DND-41 (cell line): ENCODE data around the gene TGM4.

Experiments
- ATAC-seq: fragments of 200-7000 bp; cut with Tn5 transposase; 3 replicates; pipeline ENCODE4 v1.9.1; 2021; ENCODE audit warnings: low read depth; ENCODE audit not compliant: insufficient read depth
- DNase-seq: peaks from one replicate; pipeline ENCODE4 v3.0.0-alpha.2; 2020
- H2AFZ ChIP-seq: 2 replicates; pipeline ENCODE4 v1.6.0; 2012; ENCODE audit warnings: low read depth, low read length
- H3K27ac ChIP-seq: 2 replicates; pipeline ENCODE4 v1.5.1; 2012; ENCODE audit warnings: low read length, inconsistent platforms
- H3K27me3 ChIP-seq: fragments of 200-600 bp; sonication (generic); 2 replicates; pipeline ENCODE4 v1.6.0; 2012; ENCODE audit warnings: low read length, mild to moderate bottlenecking, inconsistent platforms; ENCODE audit not compliant: insufficient read depth, poor library complexity
- H3K36me3 ChIP-seq: 2 replicates; pipeline ENCODE4 v1.5.1; 2012; ENCODE audit warnings: low read length, inconsistent platforms; ENCODE audit not compliant: insufficient read depth
- H3K4me1 ChIP-seq: 2 replicates; pipeline ENCODE4 v1.5.1; 2012; ENCODE audit warnings: mild to moderate bottlenecking, low read length; ENCODE audit not compliant: insufficient read depth
- H3K4me2 ChIP-seq: 2 replicates; pipeline ENCODE4 v1.6.0; 2012; ENCODE audit warnings: mild to moderate bottlenecking, moderate library complexity, low read length, inconsistent platforms; ENCODE audit not compliant: insufficient read depth
- H3K4me3 ChIP-seq, 2 experiments: fragments of 200-600 bp in 1 of 2; shearing (Covaris generic) in 1 of 2; 2 replicates each; pipeline ENCODE4 v1.5.1; 2012 to 2016; ENCODE audit warnings: inconsistent platforms in 2 of 2, low read length in 2 of 2, mild to moderate bottlenecking in 2 of 2, low read depth in 1 of 2, moderate library complexity in 1 of 2
- H3K79me2 ChIP-seq: 2 replicates; pipeline ENCODE4 v1.6.0; 2012; ENCODE audit warnings: low read length, inconsistent platforms; ENCODE audit not compliant: insufficient read depth
- H3K9ac ChIP-seq: 2 replicates; pipeline ENCODE4 v1.6.0; 2012; ENCODE audit warnings: low read depth, mild to moderate bottlenecking, inconsistent platforms, low read length, moderate library complexity
- H3K9me3 ChIP-seq: 2 replicates; pipeline ENCODE4 v1.5.1; 2012; ENCODE audit warnings: low read length, moderate library complexity, mild to moderate bottlenecking, inconsistent platforms; ENCODE audit not compliant: insufficient read depth, severe bottlenecking
- H4K20me1 ChIP-seq: 2 replicates; pipeline ENCODE4 v1.6.0; 2012; ENCODE audit warnings: low read length; ENCODE audit not compliant: insufficient read depth
- EZH2 ChIP-seq: IDR thresholded peaks from 3 replicates; pipeline ENCODE4 v1.6.1; 2012; ENCODE audit warnings: borderline replicate concordance, low read depth, mild to moderate bottlenecking, moderate library complexity, low read length, inconsistent platforms; ENCODE audit not compliant: severe bottlenecking
- TF ChIP-seq, protein P1 (sequence below): IDR thresholded peaks from 2 replicates; pipeline ENCODE4 v1.5.1; 2012; ENCODE audit warnings: borderline replicate concordance, low read length, moderate library complexity, mild to moderate bottlenecking; ENCODE audit not compliant: poor library complexity, severe bottlenecking; ENCODE audit errors: extremely low read depth

The TGM4 gene

DNA sequence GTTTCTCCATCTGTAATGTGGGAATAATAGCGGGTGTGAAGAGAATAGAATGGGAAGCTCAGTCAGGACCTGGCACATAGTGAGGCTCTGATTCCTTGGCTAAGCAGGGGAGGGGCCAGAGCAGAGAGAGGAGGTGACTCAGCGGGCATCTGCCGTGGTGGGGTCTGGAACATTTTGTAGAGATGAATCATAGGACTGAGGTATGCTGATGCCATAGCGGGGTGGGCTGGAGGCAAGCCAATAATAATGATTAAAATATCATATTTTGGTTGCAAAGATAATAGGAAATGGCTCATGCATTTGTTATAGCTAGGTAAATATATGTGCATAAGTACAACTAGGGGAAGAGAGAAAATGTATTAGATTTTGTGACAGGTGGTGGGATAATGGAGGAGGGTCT, 11.2 kb downstream of the TGM4 start:
- no peak for ATAC-seq
- H3K27me3 ChIP-seq = no peaks in the 10 kb centered on the region
- H3K4me2 ChIP-seq = no peak overlapping the region
- DNase-seq = no peak
- no peak overlapping the region for H3K27ac ChIP-seq
- no peaks in the 10 kb centered on the region for H4K20me1 ChIP-seq
- H3K79me2 ChIP-seq = no peaks in the 10 kb centered on the region
- no peak overlapping the region for H3K4me3 ChIP-seq
- H3K4me1 ChIP-seq = no peaks in the 10 kb centered on the region
- H3K9me3 ChIP-seq = no peaks in the 10 kb centered on the region
- no peak for TF ChIP-seq EZH2
- TF ChIP-seq, protein P1, sequence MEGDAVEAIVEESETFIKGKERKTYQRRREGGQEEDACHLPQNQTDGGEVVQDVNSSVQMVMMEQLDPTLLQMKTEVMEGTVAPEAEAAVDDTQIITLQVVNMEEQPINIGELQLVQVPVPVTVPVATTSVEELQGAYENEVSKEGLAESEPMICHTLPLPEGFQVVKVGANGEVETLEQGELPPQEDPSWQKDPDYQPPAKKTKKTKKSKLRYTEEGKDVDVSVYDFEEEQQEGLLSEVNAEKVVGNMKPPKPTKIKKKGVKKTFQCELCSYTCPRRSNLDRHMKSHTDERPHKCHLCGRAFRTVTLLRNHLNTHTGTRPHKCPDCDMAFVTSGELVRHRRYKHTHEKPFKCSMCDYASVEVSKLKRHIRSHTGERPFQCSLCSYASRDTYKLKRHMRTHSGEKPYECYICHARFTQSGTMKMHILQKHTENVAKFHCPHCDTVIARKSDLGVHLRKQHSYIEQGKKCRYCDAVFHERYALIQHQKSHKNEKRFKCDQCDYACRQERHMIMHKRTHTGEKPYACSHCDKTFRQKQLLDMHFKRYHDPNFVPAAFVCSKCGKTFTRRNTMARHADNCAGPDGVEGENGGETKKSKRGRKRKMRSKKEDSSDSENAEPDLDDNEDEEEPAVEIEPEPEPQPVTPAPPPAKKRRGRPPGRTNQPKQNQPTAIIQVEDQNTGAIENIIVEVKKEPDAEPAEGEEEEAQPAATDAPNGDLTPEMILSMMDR = no peak
- no peak overlapping the region for H2AFZ ChIP-seq
- H3K36me3 ChIP-seq = no peaks in the 10 kb centered on the region
- H3K9ac ChIP-seq = no peak overlapping the region

- DNase-seq (no peak), ATAC-seq (no peak)
- Histone ChIP-seq H3K4me3 (no peak overlapping the region), H3K9me3 (no peaks in the 10 kb centered on the region), H3K27ac (no peak overlapping the region), H4K20me1 (no peaks in the 10 kb centered on the region), H3K4me1 (no peaks in the 10 kb centered on the region), H3K9ac (no peak overlapping the region), H3K27me3 (no peaks in the 10 kb centered on the region), H3K36me3 (no peaks in the 10 kb centered on the region), H2AFZ (no peak overlapping the region), H3K4me2 (no peak overlapping the region), H3K79me2 (no peaks in the 10 kb centered on the region)
- TF ChIP-seq EZH2 = no peak
- TF ChIP-seq, protein P1 = no peak
These were observed 12.2 kb downstream of the TGM4 start for GRCh38 chr3:44886561-44886960.

DNA sequence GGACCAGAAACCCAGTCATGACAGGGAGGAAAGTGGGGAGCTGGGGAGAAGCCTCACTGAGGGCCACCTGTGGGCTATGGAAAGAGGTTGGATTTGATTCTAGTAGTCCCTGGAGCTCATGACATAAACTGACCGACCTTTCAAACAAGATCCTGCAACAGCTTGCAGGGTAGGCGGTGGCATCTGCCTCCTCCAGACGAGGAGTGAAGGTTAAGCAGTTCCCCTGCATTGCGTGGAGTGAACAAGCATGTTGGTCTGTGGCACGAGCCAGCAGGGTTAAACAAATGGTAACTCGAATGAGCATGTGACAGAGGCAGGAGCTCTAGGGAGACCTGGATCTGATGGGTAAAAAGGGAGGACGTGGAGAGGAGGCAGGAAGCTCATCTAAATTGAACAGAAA, 12.7 kb downstream of the TGM4 start:
- no peak for TF ChIP-seq EZH2
- TF ChIP-seq, protein P1 = no peak

DNA sequence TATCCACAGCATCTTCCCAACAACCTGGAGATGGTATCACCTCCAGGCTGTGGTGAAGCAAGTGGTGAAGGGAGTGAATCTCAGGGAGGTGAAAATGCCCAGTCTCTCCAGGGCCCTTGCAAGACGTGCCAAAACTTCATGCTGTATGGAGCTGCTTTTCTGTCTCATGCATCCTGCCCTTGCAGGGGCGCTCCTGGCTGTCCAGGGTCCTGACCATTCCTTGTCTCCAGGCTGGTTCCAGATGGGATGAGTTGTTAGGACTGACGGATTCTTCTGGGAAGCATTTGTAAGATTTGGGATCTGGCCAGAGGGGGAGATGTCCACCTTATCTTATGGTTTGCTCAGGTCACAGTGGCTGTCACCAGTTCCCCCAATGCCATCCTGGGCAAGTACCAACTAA, 15.8 kb downstream of the TGM4 start:
- no peak for ATAC-seq
- Histone ChIP-seq H3K27me3 (no peaks in the 10 kb centered on the region), H3K9me3 (no peaks in the 10 kb centered on the region), H3K9ac (no peak overlapping the region), H2AFZ (no peak overlapping the region), H3K4me1 (no peaks in the 10 kb centered on the region), H3K36me3 (no peaks in the 10 kb centered on the region), H3K4me2 (no peak overlapping the region), H4K20me1 (no peaks in the 10 kb centered on the region), H3K79me2 (no peaks in the 10 kb centered on the region), H3K27ac (no peak overlapping the region), H3K4me3 (no peak overlapping the region)
- DNase-seq = no peak
- TF ChIP-seq, protein P1 = no peak
- no peak for TF ChIP-seq EZH2

More for the DNA sequence above, 12.7 kb downstream of the TGM4 start:
- no peak overlapping the region for H3K9ac ChIP-seq
- no peaks in the 10 kb centered on the region for H3K27me3 ChIP-seq
- no peaks in the 10 kb centered on the region for H3K79me2 ChIP-seq
- no peaks in the 10 kb centered on the region for H3K9me3 ChIP-seq
- H2AFZ ChIP-seq = no peak overlapping the region
- no peaks in the 10 kb centered on the region for H3K4me1 ChIP-seq
- H3K27ac ChIP-seq = no peak overlapping the region
- H3K4me3 ChIP-seq = no peak overlapping the region
- DNase-seq = no peak
- H4K20me1 ChIP-seq = no peaks in the 10 kb centered on the region
- no peak overlapping the region for H3K4me2 ChIP-seq
- no peaks in the 10 kb centered on the region for H3K36me3 ChIP-seq
- ATAC-seq = no peak
